Muscle of leg (tissue), 16 donors: ENCODE measurements around the gene C2orf80. TPM values are rescaled to one million over a fixed set of nuclear protein-coding genes. Genes with fewer than 3 reads are reported as not detected.
"Not testable (repeated sequence)": the region's sequence is repeated elsewhere in the genome, so short reads cannot be mapped to it uniquely, and the experiment has no call there.

Experiments
- DNase-seq: peaks from one replicate; pipeline ENCODE4 v3.0.0; 2013
- H3K27ac ChIP-seq: one replicate; pipeline ENCODE4 v1.5.1; 2013; ENCODE audit warnings: mild to moderate bottlenecking, low read length, control low read depth
- H3K27me3 ChIP-seq: one replicate; pipeline ENCODE4 v1.6.1; 2013; ENCODE audit warnings: low read length; ENCODE audit not compliant: control insufficient read depth, insufficient read depth
- H3K36me3 ChIP-seq: one replicate; pipeline ENCODE4 v1.6.1; 2013; ENCODE audit warnings: low read length; ENCODE audit not compliant: control insufficient read depth, insufficient read depth
- H3K4me1 ChIP-seq: one replicate; pipeline ENCODE4 v1.6.1; 2013; ENCODE audit warnings: low read length; ENCODE audit not compliant: control insufficient read depth, insufficient read depth
- H3K4me3 ChIP-seq: one replicate; pipeline ENCODE4 v1.5.1; 2013; ENCODE audit warnings: low read length, control low read depth
- H3K9me3 ChIP-seq: replicated peaks from 2 replicates; pipeline ENCODE4 v1.6.1; 2013; ENCODE audit warnings: low read depth, low read length; ENCODE audit not compliant: control insufficient read depth
- WGBS: methylation state at CpG from one replicate; pipeline ENCODE4 v1.1.5; 2013; ENCODE audit warnings: missing lambda C conversion rate; ENCODE audit not compliant: insufficient coverage; 5-methylcytosine and 5-hydroxymethylcytosine counted together
- long read RNA-seq, 11 donors: transcript quantifications; one replicate each; lab custom pipeline, GENCODE V29; 2026
- polyA plus RNA-seq, 8 donors: library from polyadenylated mRNA; unstranded; fragments of 120-200 nt; gene quantifications; one replicate each; pipeline versions ENCODE4 v1.2.1 to v1.2.3, GENCODE V29; 2013; ENCODE audit warnings: inconsistent platforms in 1 of 8, low replicate concordance in 1 of 8; ENCODE audit not compliant: insufficient read length in 8 of 8, insufficient read depth in 1 of 8
- total RNA-seq: library from RNA; stranded (reverse); fragments of 120-200 nt; gene quantifications from one replicate; pipeline ENCODE4 v1.2.4, GENCODE V29; 2013

The C2orf80 gene
- total RNA-seq (not detected), polyA plus RNA-seq (not detected)
- long read RNA-seq, donor 1 = 0 reads
- long read RNA-seq, donor 2 = 0 reads
- long read RNA-seq, donor 3 = 0 reads
- long read RNA-seq, donor 4 = 0 reads
- long read RNA-seq, donor 5 = 0 reads
- long read RNA-seq, donor 6 = 0 reads
- long read RNA-seq, donor 7 = 0 reads
- long read RNA-seq, donor 8 = 0 reads
- long read RNA-seq, donor 9 = 0 reads
- long read RNA-seq, donor 10 = 0 reads
- long read RNA-seq, donor 11 = 0 reads

- no peaks in the 10 kb centered on the region for H3K4me1 ChIP-seq
- H3K27ac ChIP-seq = no peak within 1 kb of the TSS
- no peak within 1 kb of the TSS for H3K4me3 ChIP-seq
- no peaks in the 10 kb centered on the region for H3K36me3 ChIP-seq
- no peaks in the 10 kb centered on the region for H3K9me3 ChIP-seq
- H3K27me3 ChIP-seq = no peaks in the 10 kb centered on the region
- no peak for DNase-seq
- WGBS = 11% methylated on average over 3 of the region's 10 CpGs
Observed at GRCh38 chr2:208189810-208190503, at the start of gene C2orf80. TSS of gene C2orf80 (minus strand) at chr2:208190030. CDS start at chr2:208186986, 3,044 bp downstream.

- Histone ChIP-seq H3K9me3 (no peaks in the 10 kb centered on the region), H3K4me3 (no peak overlapping the region), H3K4me1 (no peaks in the 10 kb centered on the region), H3K27me3 (no peaks in the 10 kb centered on the region), H3K27ac (no peak overlapping the region), H3K36me3 (peaks cover 22% of the 10 kb centered on the region)
- no peak for DNase-seq
- WGBS = no CpG with 5 or more reads among the region's 2 CpGs
Observed at GRCh38 chr2:208235860-208236259, 46.0 kb upstream of the C2orf80 start.

GRCh38 chr2:208234786-208235185 lies 45.0 kb upstream of the C2orf80 start:
- DNase-seq = no peak
- H3K36me3 ChIP-seq = peaks cover 15% of the 10 kb centered on the region
- no peak overlapping the region for H3K4me3 ChIP-seq
- no peaks in the 10 kb centered on the region for H3K9me3 ChIP-seq
- H3K27ac ChIP-seq = no peak overlapping the region
- H3K4me1 ChIP-seq = no peaks in the 10 kb centered on the region
- no peaks in the 10 kb centered on the region for H3K27me3 ChIP-seq
- WGBS = 100% methylated on average over 1 of the region's 1 CpG

- no peaks in the 10 kb centered on the region for H3K27me3 ChIP-seq
- H3K4me1 ChIP-seq = no peaks in the 10 kb centered on the region
- no peaks in the 10 kb centered on the region for H3K36me3 ChIP-seq
- H3K4me3 ChIP-seq = no peak overlapping the region
- no CpG with 5 or more reads among the region's 1 CpG for WGBS
- DNase-seq = no peak
- no peak overlapping the region for H3K27ac ChIP-seq
- H3K9me3 ChIP-seq = no peaks in the 10 kb centered on the region
Observed at GRCh38 chr2:208228476-208228875, 38.6 kb upstream of the C2orf80 start.

GRCh38 chr2:208227581-208228232 lies 37.9 kb upstream of the C2orf80 start:
- Histone ChIP-seq H3K4me1 (no peaks in the 10 kb centered on the region), H3K9me3 (no peaks in the 10 kb centered on the region), H3K36me3 (no peaks in the 10 kb centered on the region), H3K27me3 (no peaks in the 10 kb centered on the region), H3K4me3 (no peak overlapping the region), H3K27ac (no peak overlapping the region)
- WGBS = 92% methylated on average over 30 of the region's 33 CpGs
- no peak for DNase-seq

- no peak for DNase-seq
- H3K27me3 ChIP-seq = no peaks in the 10 kb centered on the region
- no peaks in the 10 kb centered on the region for H3K36me3 ChIP-seq
- H3K4me3 ChIP-seq = no peak overlapping the region
- WGBS = 100% methylated on average over 2 of the region's 2 CpGs
- no peaks in the 10 kb centered on the region for H3K9me3 ChIP-seq
- H3K4me1 ChIP-seq = no peaks in the 10 kb centered on the region
- no peak overlapping the region for H3K27ac ChIP-seq
Observed at GRCh38 chr2:208224802-208225201, 35.0 kb upstream of the C2orf80 start.

GRCh38 chr2:208222351-208222750 lies 32.5 kb upstream of the C2orf80 start:
- WGBS = 87% methylated on average over 3 of the region's 3 CpGs
- Histone ChIP-seq H3K27ac (no peak overlapping the region), H3K9me3 (no peaks in the 10 kb centered on the region), H3K4me3 (no peak overlapping the region), H3K27me3 (no peaks in the 10 kb centered on the region), H3K4me1 (no peaks in the 10 kb centered on the region), H3K36me3 (no peaks in the 10 kb centered on the region)
- DNase-seq = no peak

- WGBS = 55% methylated on average over 2 of the region's 3 CpGs
- not testable (repeated sequence) for H3K4me3 ChIP-seq, H3K27ac ChIP-seq, H3K4me1 ChIP-seq, DNase-seq, H3K36me3 ChIP-seq, H3K9me3 ChIP-seq, H3K27me3 ChIP-seq
Observed at GRCh38 chr2:208221873-208222272, 32.0 kb upstream of the C2orf80 start.

GRCh38 chr2:208210688-208211451 lies 21.0 kb upstream of the C2orf80 start:
- H3K36me3 ChIP-seq = no peaks in the 10 kb centered on the region
- 94% methylated on average over 2 of the region's 9 CpGs for WGBS
- H3K27ac ChIP-seq = no peak overlapping the region
- no peaks in the 10 kb centered on the region for H3K9me3 ChIP-seq
- H3K4me3 ChIP-seq = no peak overlapping the region
- DNase-seq = no peak
- no peaks in the 10 kb centered on the region for H3K27me3 ChIP-seq
- H3K4me1 ChIP-seq = no peaks in the 10 kb centered on the region
